HG03378 (cell line): ENCODE results near the gene CPSF3.

Experiments
- ATAC-seq: cut with Tn5 transposase; IDR thresholded peaks from one replicate; pipeline ENCODE4 v1.9.1; 2021; ENCODE audit warnings: mild to moderate bottlenecking, moderate library complexity; ENCODE audit not compliant: unreplicated experiment

Gene CPSF3

GRCh38 chr2:9462886-9463697 lies 39.6 kb downstream of the CPSF3 start:
- ATAC-seq, result no peak

GRCh38 chr2:9463698-9464034 lies 40.2 kb downstream of the CPSF3 start:
- ATAC-seq, result no peak

- ATAC-seq, result no peak
Observed at GRCh38 chr2:9465170-9465569, 41.7 kb downstream of the CPSF3 start.

- ATAC-seq, result no peak
Observed at GRCh38 chr2:9466147-9466683, 42.8 kb downstream of the CPSF3 start.

- no peak for ATAC-seq
Observed at GRCh38 chr2:9467687-9468086, 44.2 kb downstream of the CPSF3 start.

- ATAC-seq, result no peak
Observed at GRCh38 chr2:9471206-9471605, 47.8 kb downstream of the CPSF3 start.

- no peak for ATAC-seq
Observed at GRCh38 chr2:9472511-9472910, 49.1 kb downstream of the CPSF3 start.

GRCh38 chr2:9473308-9473984 lies 50.0 kb downstream of the CPSF3 start:
- ATAC-seq, result no peak

GRCh38 chr2:9473985-9474360 lies 50.5 kb downstream of the CPSF3 start:
- ATAC-seq, result no peak

GRCh38 chr2:9474361-9475057 lies 51.1 kb downstream of the CPSF3 start, which contains the start of gene IAH1:
Gene IAH1, plus strand, starts transcription at chr2:9474551. Its CDS starts 16 bp downstream, at chr2:9474567.
- peak; percentile 53 for ATAC-seq

- no peak for ATAC-seq
Observed at GRCh38 chr2:9477914-9478313, 54.5 kb downstream of the CPSF3 start.

- no peak for ATAC-seq
Observed at GRCh38 chr2:9478526-9478925, 55.1 kb downstream of the CPSF3 start.

GRCh38 chr2:9480157-9480556 lies 56.7 kb downstream of the CPSF3 start:
- no peak for ATAC-seq

GRCh38 chr2:9483107-9483506 lies 59.7 kb downstream of the CPSF3 start:
- no peak for ATAC-seq

GRCh38 chr2:9484533-9484932 lies 61.1 kb downstream of the CPSF3 start:
- no peak for ATAC-seq

- no peak for ATAC-seq
Observed at GRCh38 chr2:9488583-9489547, 65.4 kb downstream of the CPSF3 start.

GRCh38 chr2:9490789-9491188 lies 67.3 kb downstream of the CPSF3 start:
- no peak for ATAC-seq

GRCh38 chr2:9492927-9493326 lies 69.5 kb downstream of the CPSF3 start:
- no peak for ATAC-seq

- ATAC-seq, result no peak
Observed at GRCh38 chr2:9493478-9493877, 70.0 kb downstream of the CPSF3 start.

- no peak for ATAC-seq
Observed at GRCh38 chr2:9494081-9494480, 70.6 kb downstream of the CPSF3 start.
